Activated gamma-delta T cell (primary cell): ENCODE measurements around the gene ABHD5.

ENCODE experiments used
- DNase-seq: peaks from one replicate; lab custom pipeline; 2025; lab: John Stamatoyannopoulos, UW

The ABHD5 gene

DNA sequence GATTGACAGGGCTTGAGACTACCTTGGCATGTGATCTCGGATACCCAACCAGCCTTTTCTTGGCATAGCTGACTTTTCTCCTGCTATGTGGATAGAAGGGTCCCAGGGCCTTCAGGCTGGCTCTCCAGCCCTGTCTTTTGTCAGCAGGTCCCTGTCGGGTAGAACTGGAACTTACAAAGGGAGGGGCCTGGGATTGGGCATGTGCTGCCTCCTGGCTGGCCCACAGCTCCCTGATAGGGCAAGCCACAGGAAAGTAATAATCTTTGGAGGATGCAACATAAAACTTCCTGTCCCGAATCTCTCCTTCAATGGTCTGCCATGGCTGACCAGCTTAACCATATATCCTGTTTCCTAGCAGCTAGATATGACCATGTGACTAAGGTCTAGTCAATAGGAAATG lies 89.1 kb downstream of the ABHD5 start:
- no peak for DNase-seq

DNA sequence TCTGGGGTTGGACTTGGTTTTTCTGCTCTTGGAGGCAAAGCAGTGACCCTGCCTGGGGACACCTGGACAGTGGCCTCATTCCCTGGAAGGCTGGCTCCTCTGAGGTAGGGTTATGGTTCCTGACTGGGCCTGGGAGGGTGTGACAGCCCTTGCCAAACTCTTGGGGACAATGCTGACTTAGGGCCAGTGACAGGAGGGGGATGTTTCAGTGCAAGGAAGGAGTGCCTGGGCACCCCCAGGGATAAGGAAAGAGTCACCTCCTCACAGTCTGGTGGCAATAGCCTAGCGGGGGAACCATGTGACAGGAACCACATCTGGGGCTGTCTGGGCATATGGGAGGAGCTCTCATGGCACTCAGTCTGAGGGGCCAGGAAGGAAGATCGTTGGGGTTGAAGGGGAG lies 91.8 kb downstream of the ABHD5 start:
- no peak for DNase-seq
